Skin of body (tissue), 2 donors: Measurements from ENCODE around the gene PRICKLE3. TPM values are rescaled to one million over a fixed set of nuclear protein-coding genes. Genes with fewer than 3 reads are reported as not detected.

Source experiments
- DNase-seq: peaks from one replicate; lab custom pipeline; 2025; lab: John Stamatoyannopoulos, UW
- total RNA-seq: library from RNA; depleted of rRNA; stranded (reverse); fragments of >200 nt; gene quantifications from one replicate; pipeline ENCODE4 v1.2.3, GENCODE V29; 2014

Gene PRICKLE3
- total RNA-seq = 8.1 TPM

GRCh38 chrX:49186125-49187027 lies at the start of gene PRICKLE3:
TSS of gene PRICKLE3 (minus strand) at chrX:49186373. CDS start at chrX:49186297, 76 bp downstream.
- DNase-seq = peak; percentile 25

- no peak for DNase-seq
These were observed 47.8 kb upstream of the PRICKLE3 start for GRCh38 chrX:49233887-49234555.

GRCh38 chrX:49233176-49233575 lies 47.0 kb upstream of the PRICKLE3 start, which contains the start of gene CACNA1F:
TSS of gene CACNA1F (minus strand) at chrX:49233340. CDS start at chrX:49233309, 31 bp downstream.
- DNase-seq = no peak

GRCh38 chrX:49232525-49232924 lies 46.4 kb upstream of the PRICKLE3 start:
- no peak for DNase-seq

- DNase-seq = no peak
These were observed 45.3 kb upstream of the PRICKLE3 start for GRCh38 chrX:49231333-49232000.

GRCh38 chrX:49230500-49231232 lies 44.5 kb upstream of the PRICKLE3 start:
- no peak for DNase-seq

GRCh38 chrX:49228185-49228584 lies 42.0 kb upstream of the PRICKLE3 start:
- DNase-seq = no peak

GRCh38 chrX:49227726-49228125 lies 41.6 kb upstream of the PRICKLE3 start:
- DNase-seq = no peak

- DNase-seq = no peak
These were observed 40.8 kb upstream of the PRICKLE3 start for GRCh38 chrX:49226946-49227345.

- DNase-seq = no peak
These were observed 39.7 kb upstream of the PRICKLE3 start for GRCh38 chrX:49225858-49226257.

GRCh38 chrX:49221868-49222267 lies 35.7 kb upstream of the PRICKLE3 start:
- no peak for DNase-seq

GRCh38 chrX:49220100-49220499 lies 33.9 kb upstream of the PRICKLE3 start:
- DNase-seq = no peak

GRCh38 chrX:49214996-49215526 lies 28.9 kb upstream of the PRICKLE3 start:
- no peak for DNase-seq

- no peak for DNase-seq
These were observed 28.2 kb upstream of the PRICKLE3 start for GRCh38 chrX:49214416-49214815.

GRCh38 chrX:49212861-49213260 lies 26.7 kb upstream of the PRICKLE3 start:
- DNase-seq = no peak

- no peak for DNase-seq
These were observed 26.0 kb upstream of the PRICKLE3 start for GRCh38 chrX:49212209-49212608.

- DNase-seq = no peak
These were observed 24.9 kb upstream of the PRICKLE3 start for GRCh38 chrX:49211074-49211473.

GRCh38 chrX:49210406-49210805 lies 24.2 kb upstream of the PRICKLE3 start:
- DNase-seq = no peak

- no peak for DNase-seq
These were observed 23.5 kb upstream of the PRICKLE3 start for GRCh38 chrX:49209434-49210251.

- DNase-seq = no peak
These were observed 22.2 kb upstream of the PRICKLE3 start for GRCh38 chrX:49208399-49208798.
